GM18909 (cell line): ENCODE results near the gene AGMO.
A peak's percentile ranks its signal among the peaks of the same experiment; 100 is the strongest.
"Not testable (repeated sequence)": the region's sequence is repeated elsewhere in the genome, so short reads cannot be mapped to it uniquely, and the experiment has no call there.

Source experiments
- ATAC-seq: cut with Tn5 transposase; IDR thresholded peaks from one replicate; pipeline ENCODE4 v1.9.1; 2021; ENCODE audit warnings: mild to moderate bottlenecking; ENCODE audit not compliant: unreplicated experiment, poor library complexity

AGMO gene

GRCh38 chr7:15334536-15335263, 227.1 kb downstream of the AGMO start:
- ATAC-seq: no peak

- no peak for ATAC-seq
These were observed 228.9 kb downstream of the AGMO start for GRCh38 chr7:15332956-15333355.

DNA sequence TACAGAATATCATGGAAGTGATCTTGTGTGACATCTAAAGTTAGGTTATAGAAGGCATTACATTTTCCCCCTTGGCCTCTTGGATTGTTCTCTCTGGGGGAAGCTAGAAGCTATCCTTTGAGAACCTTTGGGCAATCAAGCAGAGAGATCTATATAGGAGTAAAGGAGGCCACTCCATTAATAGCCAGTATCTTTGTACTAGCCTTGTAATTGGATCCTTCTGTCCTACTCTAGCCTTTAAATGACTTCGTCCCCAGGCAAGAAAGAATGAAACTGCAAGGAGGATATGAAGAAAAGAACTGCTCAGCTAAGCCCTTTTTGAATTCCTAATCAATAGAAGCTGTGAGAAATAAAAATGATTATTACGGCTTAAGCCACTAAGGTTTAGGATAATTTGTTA, 230.9 kb downstream of the AGMO start:
- ATAC-seq: no peak

DNA sequence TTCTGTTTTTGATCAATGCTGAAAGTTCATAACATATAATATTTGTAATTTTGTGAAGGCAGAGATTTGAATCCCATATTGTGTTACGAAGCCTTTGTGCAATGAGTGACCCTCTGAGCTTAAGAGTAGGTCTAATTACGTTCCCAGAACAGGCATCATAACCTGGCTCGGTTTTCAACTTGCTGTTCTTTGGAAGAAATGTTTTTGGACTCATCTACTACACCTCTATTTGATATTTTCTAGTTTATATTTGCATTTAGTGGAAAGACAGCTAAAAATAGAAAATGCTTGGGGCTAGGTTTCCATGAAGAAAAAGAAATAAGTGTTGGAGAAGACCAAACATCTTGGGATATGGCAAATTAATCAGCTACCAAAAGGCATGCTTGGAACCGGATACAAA, 234.8 kb downstream of the AGMO start:
- no peak for ATAC-seq

DNA sequence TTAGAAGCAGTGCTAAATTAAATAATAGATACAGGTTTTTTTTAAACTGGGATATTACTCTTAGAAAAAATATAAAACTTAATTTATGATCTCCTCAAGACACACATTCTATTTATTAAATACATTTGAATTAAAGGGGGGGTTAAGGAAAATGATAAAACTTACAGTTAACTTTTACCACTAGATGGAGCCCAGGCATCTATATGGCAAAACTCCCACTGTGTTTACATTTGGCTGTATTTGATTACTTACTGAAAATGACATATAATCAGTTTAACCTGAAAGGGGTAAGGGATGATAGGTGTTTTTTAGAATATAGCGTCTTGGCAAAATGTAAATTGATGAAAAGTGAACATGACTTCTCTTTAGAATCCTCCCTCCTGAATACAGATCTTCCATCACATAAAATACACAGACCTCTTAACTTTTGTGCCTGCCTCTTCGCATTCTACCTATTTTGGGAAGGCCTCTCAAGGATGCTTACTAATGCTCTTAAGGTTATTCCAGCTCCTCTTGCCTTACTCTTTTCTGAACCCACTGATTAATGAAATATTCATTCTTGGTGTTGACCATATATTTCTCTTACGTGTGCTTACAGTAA, 235.7 kb downstream of the AGMO start:
- ATAC-seq: no peak

DNA sequence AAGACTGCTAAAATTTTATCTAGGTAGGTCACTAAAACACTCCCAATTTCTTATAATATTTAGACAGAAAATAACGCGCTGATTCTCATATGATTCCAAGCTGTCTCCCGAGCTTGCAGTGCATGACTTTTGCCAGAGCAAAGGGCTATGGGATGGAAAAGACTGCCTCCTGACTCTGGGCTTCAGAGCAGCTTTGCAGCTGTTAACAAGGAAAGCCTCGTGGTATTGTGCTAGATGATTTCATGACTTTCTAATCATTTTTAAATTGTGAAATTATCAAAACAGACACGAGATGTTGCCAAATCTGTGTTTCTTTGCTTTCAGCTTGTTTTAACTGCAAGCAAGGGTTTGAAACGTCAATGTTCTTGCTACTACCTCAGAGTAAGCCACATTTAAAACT, 238.3 kb downstream of the AGMO start:
- no peak for ATAC-seq

- ATAC-seq: no peak
These were observed 244.6 kb downstream of the AGMO start for GRCh38 chr7:15317215-15317614.

DNA sequence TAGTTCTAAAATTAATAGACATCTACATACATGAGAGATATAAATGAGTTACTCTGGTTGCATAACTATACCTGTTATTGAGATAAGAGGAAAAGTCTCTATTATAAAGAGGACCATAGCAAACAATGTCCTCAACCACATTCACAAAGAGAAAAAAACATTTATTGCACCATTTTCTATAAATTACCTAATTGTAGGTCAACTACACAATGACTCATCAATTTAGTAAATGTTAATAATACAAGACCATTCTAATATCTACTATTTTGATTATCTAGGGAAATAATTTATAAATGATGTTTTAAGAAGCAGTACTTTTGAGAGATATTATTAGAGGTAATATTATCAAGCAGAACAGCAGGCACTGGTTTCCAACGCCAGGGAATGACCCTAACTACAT, 246.1 kb downstream of the AGMO start:
- ATAC-seq: no peak

DNA sequence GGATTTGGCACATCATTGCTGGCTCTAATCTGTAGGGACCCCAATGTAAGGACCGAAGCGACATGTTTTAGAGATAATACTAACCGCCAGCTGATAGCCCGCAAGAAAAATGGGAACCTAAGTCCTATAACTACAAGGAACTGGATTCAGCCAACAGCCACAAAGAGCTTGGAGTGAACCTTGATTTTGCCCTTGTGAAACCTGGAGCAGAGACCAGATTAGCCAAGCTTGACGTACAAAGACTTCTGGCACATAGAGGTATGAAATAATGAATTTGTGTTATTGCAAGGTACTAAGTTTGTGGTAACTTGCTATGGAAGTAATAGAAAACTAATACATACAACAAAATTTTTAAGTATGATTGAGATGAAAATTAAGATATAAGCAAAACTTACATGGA, 246.9 kb downstream of the AGMO start:
- ATAC-seq: no peak

DNA sequence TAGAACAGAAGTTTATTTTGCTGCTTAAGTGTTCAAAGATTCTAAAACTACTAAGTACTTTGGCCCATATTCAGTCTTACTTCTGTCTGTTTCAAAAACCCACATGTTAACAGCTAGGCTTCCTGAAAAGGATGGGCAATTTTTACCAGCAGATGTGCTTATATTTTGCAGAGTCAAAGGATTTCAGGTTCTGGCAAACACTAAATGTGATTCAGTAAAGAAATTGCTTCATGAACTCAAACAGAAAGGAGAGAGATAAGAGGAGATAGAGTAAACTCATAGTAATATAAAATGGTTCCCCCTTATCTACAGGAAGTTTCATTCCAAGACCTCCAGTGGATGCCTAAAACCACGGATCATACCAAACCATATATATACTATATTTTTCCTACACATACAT, 248.5 kb downstream of the AGMO start:
- no peak for ATAC-seq

- ATAC-seq: no peak
These were observed 251.9 kb downstream of the AGMO start for GRCh38 chr7:15309872-15310271.

DNA sequence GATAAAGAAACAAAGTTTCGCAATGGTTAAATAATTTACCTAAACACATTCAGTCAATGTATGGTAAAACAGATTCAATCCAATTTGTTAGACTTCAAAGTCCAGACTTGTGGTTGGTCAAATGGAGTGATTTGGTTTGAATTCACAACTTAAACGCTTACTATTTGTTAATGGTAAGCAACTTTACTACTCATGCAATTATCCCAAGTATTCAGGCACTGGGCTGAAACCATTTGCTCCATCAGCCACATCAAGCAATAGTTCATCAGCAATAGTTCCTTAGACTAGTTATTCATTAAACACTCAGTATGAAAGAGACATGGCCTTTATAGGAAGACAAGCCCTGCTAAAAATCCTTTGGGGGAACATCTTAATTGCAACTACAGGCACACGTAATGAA, 253.0 kb downstream of the AGMO start:
- ATAC-seq: no peak

DNA sequence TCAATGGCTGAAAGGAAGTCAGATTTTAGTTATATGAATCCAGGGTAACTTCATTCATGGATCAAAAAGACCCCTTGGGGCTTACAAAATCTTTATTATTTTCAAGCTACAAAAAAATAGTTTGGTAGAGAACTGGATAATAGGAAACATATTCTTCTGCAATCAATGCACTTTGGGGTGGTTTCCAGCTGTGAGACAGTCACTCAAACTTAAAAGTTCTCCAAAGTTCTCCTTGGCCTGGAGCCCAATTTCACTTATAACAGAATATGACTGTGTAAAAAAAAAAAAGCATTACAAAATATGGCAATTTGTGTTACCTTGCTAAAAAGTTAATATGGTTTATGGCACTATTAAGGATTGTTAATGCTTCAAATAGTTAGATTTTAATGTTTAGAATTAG, 255.5 kb downstream of the AGMO start:
- ATAC-seq: no peak

- peak; percentile 62 for ATAC-seq
These were observed 256.7 kb downstream of the AGMO start for GRCh38 chr7:15305002-15305600.

DNA sequence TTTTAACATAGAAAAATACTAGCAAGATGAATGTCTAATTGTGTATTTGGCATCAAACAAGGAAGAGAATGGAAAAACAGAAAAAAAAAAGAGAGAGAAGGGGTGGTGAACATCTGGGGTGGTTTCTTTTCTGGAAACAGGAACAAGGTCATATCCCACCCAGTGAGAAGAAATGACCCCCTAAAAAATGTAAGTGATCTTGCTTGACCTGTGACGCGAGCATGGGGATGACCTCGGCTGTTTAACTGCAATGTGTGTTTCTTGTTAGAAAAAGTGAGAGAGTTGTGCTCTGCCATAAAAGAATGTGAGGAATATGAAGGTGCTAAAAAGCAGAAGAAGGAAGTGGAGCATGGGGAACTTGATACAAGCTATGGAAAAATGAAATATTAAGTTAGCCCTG, 258.5 kb downstream of the AGMO start:
- ATAC-seq: no peak

DNA sequence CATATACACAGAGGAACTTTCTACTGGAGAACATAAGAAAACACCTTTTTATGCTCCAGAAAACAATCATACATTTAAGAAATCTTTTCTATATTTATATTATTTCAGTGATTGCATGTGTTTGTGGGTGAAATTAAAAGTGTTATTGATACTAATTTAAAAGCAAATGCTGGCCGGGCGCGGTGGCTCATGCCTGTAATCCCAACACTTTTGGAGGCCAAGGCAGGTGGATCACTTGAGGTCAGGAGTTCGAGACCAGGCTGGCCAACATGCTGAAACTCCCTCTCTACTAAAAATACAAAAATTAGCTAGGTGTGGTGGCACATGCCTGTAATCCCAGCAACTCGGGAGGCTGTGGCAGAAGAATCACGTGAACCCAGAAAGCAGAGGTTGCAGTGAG, 260.8 kb downstream of the AGMO start:
- not testable (repeated sequence) for ATAC-seq

- no peak for ATAC-seq
These were observed 269.7 kb downstream of the AGMO start for GRCh38 chr7:15292138-15292537.

GRCh38 chr7:15291699-15292098, 270.1 kb downstream of the AGMO start:
- no peak for ATAC-seq

- no peak for ATAC-seq
These were observed 273.1 kb downstream of the AGMO start for GRCh38 chr7:15288741-15289140.

- no peak for ATAC-seq
These were observed 277.4 kb downstream of the AGMO start for GRCh38 chr7:15284396-15284795.

- ATAC-seq: no peak
These were observed 281.6 kb downstream of the AGMO start for GRCh38 chr7:15280078-15280733.
